Sigmoid colon (tissue), 4 donors: Measurements from ENCODE around the gene YBX3.

Source experiments
- POLR2A ChIP-seq, 2 donors: fragments of 450-650 bp; IDR thresholded peaks; one replicate each; pipeline ENCODE4 v1.6.1; 2016; ENCODE audit warnings: antibody characterized with exemption in 2 of 2, mild to moderate bottlenecking in 2 of 2, moderate library complexity in 2 of 2
- POLR2AphosphoS5 ChIP-seq, 4 donors: sonication (generic); formaldehyde crosslinking; IDR thresholded peaks; one replicate each; pipeline ENCODE4 v1.6.1; 2017; ENCODE audit warnings: antibody characterized with exemption in 4 of 4

GRCh38 chr12:10652192-10652591, 70.9 kb downstream of the YBX3 start:
- TF ChIP-seq POLR2A (IDR thresholded peaks at IDR 0.05) (no peak), POLR2AphosphoS5 (IDR thresholded peaks at IDR 0.05) (no peak)
